HEK293 (cell line): ENCODE measurements around the gene TIGD1.

Experiments
- CTCF ChIA-PET: fragments of 350-600 bp; formaldehyde crosslinking; extraction: SDS; loops from one replicate; lab custom pipeline; 2021; ENCODE audit warnings: antibody characterized with exemption; lab: Yijun Ruan, JAX
- POLR2A ChIA-PET: fragments of 300-600 bp; formaldehyde crosslinking; extraction: SDS; loops from one replicate; lab custom pipeline; 2020; ENCODE audit warnings: antibody characterized with exemption, inconsistent platforms; lab: Yijun Ruan, JAX
- H3K27ac ChIP-seq: fragments of 200-500 bp; sonication (Bioruptor generic); 2 replicates; pipeline ENCODE4 v1.5.1; 2014; ENCODE audit warnings: low read depth, low read length, control low read depth, inconsistent platforms; ENCODE audit errors: extremely low read depth
- H3K36me3 ChIP-seq, 2 experiments: fragments of 200-500 bp in 1 of 2; sonication (Bioruptor generic) in 1 of 2; 1 replicate in 1 of 2; 2 replicates in 1 of 2; pipeline ENCODE4 v1.5.1; 2014 to 2017; ENCODE audit warnings: inconsistent platforms in 2 of 2, low read length in 2 of 2; ENCODE audit not compliant: control insufficient read depth in 2 of 2, insufficient read depth in 1 of 2
- H3K4me1 ChIP-seq: fragments of 200-500 bp; sonication (Bioruptor generic); 2 replicates; pipeline ENCODE4 v1.5.1; 2014; ENCODE audit warnings: mild to moderate bottlenecking, low read length, inconsistent platforms; ENCODE audit not compliant: control insufficient read depth, insufficient read depth
- H3K4me3 ChIP-seq: 2 replicates; pipeline ENCODE4 v1.5.1; 2011; ENCODE audit warnings: low read depth, mild to moderate bottlenecking, control low read depth, low read length, moderate library complexity
- H3K9me3 ChIP-seq: fragments of 200-500 bp; sonication (Bioruptor generic); 2 replicates; pipeline ENCODE4 v1.5.1; 2014; ENCODE audit warnings: low read depth, low read length, inconsistent platforms; ENCODE audit not compliant: control insufficient read depth, insufficient read depth
- GLIS1 ChIP-seq: fragments of 450-650 bp; formaldehyde crosslinking; IDR thresholded peaks from 2 replicates; pipeline ENCODE4 v1.5.1; 2016; ENCODE audit warnings: missing biosample characterization, missing genetic modification characterization
- IKZF3 ChIP-seq: fragments of 450-650 bp; IDR thresholded peaks from 2 replicates; pipeline ENCODE4 v1.5.0; 2018; ENCODE audit warnings: missing biosample characterization, mild to moderate bottlenecking, missing genetic modification characterization, moderate library complexity
- KLF9 ChIP-seq: fragments of 450-650 bp; formaldehyde crosslinking; IDR thresholded peaks from 2 replicates; pipeline ENCODE4 v1.5.1; 2016; ENCODE audit warnings: missing biosample characterization, missing genetic modification characterization, low read depth
- MYNN ChIP-seq: fragments of 450-650 bp; formaldehyde crosslinking; IDR thresholded peaks from 2 replicates; pipeline ENCODE4 v1.5.1; 2016; ENCODE audit warnings: missing biosample characterization, missing genetic modification characterization, borderline replicate concordance
- MZF1 ChIP-seq: fragments of 450-650 bp; formaldehyde crosslinking; IDR thresholded peaks from 2 replicates; pipeline ENCODE4 v1.5.1; 2017; ENCODE audit warnings: missing biosample characterization, missing genetic modification characterization, borderline replicate concordance
- OSR2 ChIP-seq: fragments of 450-650 bp; formaldehyde crosslinking; IDR thresholded peaks from 2 replicates; pipeline ENCODE4 v1.5.1; 2016; ENCODE audit warnings: missing biosample characterization, missing genetic modification characterization
- RBAK ChIP-seq: fragments of 450-650 bp; formaldehyde crosslinking; IDR thresholded peaks from 2 replicates; pipeline ENCODE4 v1.5.1; 2016; ENCODE audit warnings: missing biosample characterization, missing genetic modification characterization
- REPIN1 ChIP-seq: fragments of 450-650 bp; formaldehyde crosslinking; IDR thresholded peaks from 2 replicates; pipeline ENCODE4 v1.5.1; 2017; ENCODE audit warnings: missing biosample characterization, missing genetic modification characterization, low read depth
- SP2 ChIP-seq: fragments of 450-650 bp; formaldehyde crosslinking; IDR thresholded peaks from 2 replicates; pipeline ENCODE4 v1.5.1; 2016; ENCODE audit warnings: missing biosample characterization, missing genetic modification characterization
- SP7 ChIP-seq: fragments of 450-650 bp; formaldehyde crosslinking; IDR thresholded peaks from 2 replicates; pipeline ENCODE4 v1.5.1; 2016; ENCODE audit warnings: missing biosample characterization, missing genetic modification characterization
- ZBTB1 ChIP-seq: fragments of 450-650 bp; formaldehyde crosslinking; IDR thresholded peaks from 2 replicates; pipeline ENCODE4 v1.5.1; 2016; ENCODE audit warnings: missing biosample characterization, missing genetic modification characterization
- ZFHX2 ChIP-seq: fragments of 450-650 bp; formaldehyde crosslinking; conservative IDR thresholded peaks from 2 replicates; pipeline ENCODE4 v1.5.1; 2016; ENCODE audit warnings: missing biosample characterization, missing genetic modification characterization
- ZFP41 ChIP-seq: fragments of 450-650 bp; formaldehyde crosslinking; IDR thresholded peaks from 2 replicates; pipeline ENCODE4 v1.5.1; 2016; ENCODE audit warnings: missing biosample characterization, missing genetic modification characterization, borderline replicate concordance
- ZNF138 ChIP-seq: fragments of 450-650 bp; formaldehyde crosslinking; IDR thresholded peaks from 2 replicates; pipeline ENCODE4 v1.5.1; 2016; ENCODE audit warnings: missing biosample characterization, missing genetic modification characterization, borderline replicate concordance
- ZNF146 ChIP-seq: fragments of 450-650 bp; formaldehyde crosslinking; IDR thresholded peaks from 2 replicates; pipeline ENCODE4 v1.5.1; 2016; ENCODE audit warnings: missing biosample characterization, missing genetic modification characterization
- ZNF19 ChIP-seq: fragments of 450-650 bp; formaldehyde crosslinking; IDR thresholded peaks from 2 replicates; pipeline ENCODE4; 2016; ENCODE audit warnings: missing biosample characterization, missing genetic modification characterization, low read depth
- ZNF473 ChIP-seq: fragments of 450-650 bp; formaldehyde crosslinking; IDR thresholded peaks from 2 replicates; pipeline ENCODE4 v1.5.1; 2017; ENCODE audit warnings: missing biosample characterization, missing genetic modification characterization
- ZNF521 ChIP-seq: fragments of 450-650 bp; formaldehyde crosslinking; IDR thresholded peaks from 2 replicates; pipeline ENCODE4 v1.5.1; 2017; ENCODE audit warnings: missing biosample characterization, mild to moderate bottlenecking, missing genetic modification characterization
- ZNF558 ChIP-seq: fragments of 450-650 bp; formaldehyde crosslinking; IDR thresholded peaks from 2 replicates; pipeline ENCODE4 v1.5.1; 2016; ENCODE audit warnings: missing biosample characterization, missing genetic modification characterization
- ZNF610 ChIP-seq: fragments of 450-650 bp; formaldehyde crosslinking; IDR thresholded peaks from 2 replicates; pipeline ENCODE4 v1.5.1; 2016; ENCODE audit warnings: missing biosample characterization, missing genetic modification characterization, borderline replicate concordance
- ZNF654 ChIP-seq: fragments of 450-650 bp; formaldehyde crosslinking; IDR thresholded peaks from 2 replicates; pipeline ENCODE4 v1.5.1; 2016; ENCODE audit warnings: low read depth, missing biosample characterization, missing genetic modification characterization
- ZNF692 ChIP-seq: fragments of 450-650 bp; formaldehyde crosslinking; IDR thresholded peaks from 2 replicates; pipeline ENCODE4 v1.5.1; 2016; ENCODE audit warnings: missing biosample characterization, missing genetic modification characterization
- ZXDB ChIP-seq: fragments of 450-650 bp; formaldehyde crosslinking; IDR thresholded peaks from 2 replicates; pipeline ENCODE4 v1.5.1; 2016; ENCODE audit warnings: missing biosample characterization, missing genetic modification characterization
- TF ChIP-seq, protein P1 (sequence below): IDR thresholded peaks from 2 replicates; pipeline ENCODE4 v1.6.1; 2011; ENCODE audit warnings: mild to moderate bottlenecking, low read depth, low read length, borderline replicate concordance
- TF ChIP-seq, protein P2 (sequence below): fragments of 450-650 bp; formaldehyde crosslinking; IDR thresholded peaks from 2 replicates; pipeline ENCODE4 v1.5.1; 2016; ENCODE audit warnings: missing biosample characterization, missing genetic modification characterization

Gene TIGD1

DNA sequence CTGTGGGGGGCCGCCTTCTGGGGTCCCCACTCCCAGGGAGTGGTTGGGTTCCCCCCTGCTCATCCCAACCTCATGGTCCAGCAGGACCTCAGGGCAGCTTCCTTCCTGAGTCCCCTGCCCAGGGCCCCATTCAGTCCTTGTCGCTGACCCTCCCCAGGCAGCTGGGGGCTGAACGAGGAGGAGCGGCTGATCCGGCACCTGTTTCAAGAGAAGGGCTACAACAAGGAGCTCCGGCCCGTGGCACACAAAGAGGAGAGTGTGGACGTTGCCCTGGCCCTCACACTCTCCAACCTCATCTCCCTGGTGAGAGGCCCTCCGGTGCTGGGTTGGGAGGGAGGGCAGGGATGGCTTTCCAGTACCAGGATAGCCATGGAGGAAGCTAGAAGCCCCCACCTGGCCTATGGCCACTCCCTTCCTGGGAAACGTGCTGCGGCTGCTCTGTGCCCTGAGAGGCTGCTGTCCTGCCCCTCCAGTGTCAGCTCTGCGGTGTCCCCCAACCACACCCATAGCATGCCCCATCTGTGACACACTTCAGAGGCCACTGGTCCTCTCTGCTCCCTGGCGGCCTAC is 23.9 kb downstream of the TIGD1 start:
- Histone ChIP-seq H3K27ac (no peak overlapping the region), H3K4me3 (no peak overlapping the region), H3K9me3 (no peaks in the 10 kb centered on the region), H3K4me1 (no peaks in the 10 kb centered on the region; the same call in 1 of the 2 replicates), H3K36me3 (no peaks in the 10 kb centered on the region)
- ChIA-PET CTCF (interaction anchor here (0.7 kb wide), 1 partner anchor 17 kb away, joined by 3 read pairs; no protein-coding TSS in a partner anchor), POLR2A (no interaction called here)
- TF ChIP-seq ZNF138 (tag by site-specific recombination) (no peak), ZNF19 (tag by site-specific recombination) (no peak), ZFHX2 (no peak), ZBTB1 (no peak), IKZF3 (no peak), RBAK (tag by site-specific recombination) (no peak), OSR2 (no peak), SP2 (tag by site-specific recombination) (no peak), ZNF473 (tag by site-specific recombination) (no peak), ZXDB (tag by site-specific recombination) (no peak)

GRCh38 chr2:232525791-232526371 is 24.5 kb downstream of the TIGD1 start, which contains the start of gene CHRND:
CHRND (plus strand) TSS chr2:232526160; CDS start chr2:232526216, 56 bp downstream.
- ChIA-PET CTCF (no interaction called here), POLR2A (no interaction called here)
- no peak for TF ChIP-seq KLF9
- TF ChIP-seq, protein P1, sequence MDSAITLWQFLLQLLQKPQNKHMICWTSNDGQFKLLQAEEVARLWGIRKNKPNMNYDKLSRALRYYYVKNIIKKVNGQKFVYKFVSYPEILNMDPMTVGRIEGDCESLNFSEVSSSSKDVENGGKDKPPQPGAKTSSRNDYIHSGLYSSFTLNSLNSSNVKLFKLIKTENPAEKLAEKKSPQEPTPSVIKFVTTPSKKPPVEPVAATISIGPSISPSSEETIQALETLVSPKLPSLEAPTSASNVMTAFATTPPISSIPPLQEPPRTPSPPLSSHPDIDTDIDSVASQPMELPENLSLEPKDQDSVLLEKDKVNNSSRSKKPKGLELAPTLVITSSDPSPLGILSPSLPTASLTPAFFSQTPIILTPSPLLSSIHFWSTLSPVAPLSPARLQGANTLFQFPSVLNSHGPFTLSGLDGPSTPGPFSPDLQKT, result no peak
- no peak for TF ChIP-seq ZNF146 (tag by site-specific recombination)
- TF ChIP-seq ZFP41 (tag by site-specific recombination), result no peak
- no peak for TF ChIP-seq ZNF692
- Histone ChIP-seq H3K9me3 (no peaks in the 10 kb centered on the region), H3K36me3 (no peaks in the 10 kb centered on the region), H3K27ac (no peak within 1 kb of the TSS), H3K4me3 (no peak within 1 kb of the TSS), H3K4me1 (no peaks in the 10 kb centered on the region; the same call in 1 of the 2 replicates)

- TF ChIP-seq SP7 (tag by site-specific recombination), result no peak
- Histone ChIP-seq H3K4me3 (no peak overlapping the region), H3K27ac (no peak overlapping the region), H3K9me3 (no peaks in the 10 kb centered on the region), H3K4me1 (no peaks in the 10 kb centered on the region; the same call in 1 of the 2 replicates), H3K36me3 (no peaks in the 10 kb centered on the region)
- ChIA-PET CTCF (no interaction called here), POLR2A (no interaction called here)
Observed at GRCh38 chr2:232525199-232525598, 25.2 kb downstream of the TIGD1 start.

DNA sequence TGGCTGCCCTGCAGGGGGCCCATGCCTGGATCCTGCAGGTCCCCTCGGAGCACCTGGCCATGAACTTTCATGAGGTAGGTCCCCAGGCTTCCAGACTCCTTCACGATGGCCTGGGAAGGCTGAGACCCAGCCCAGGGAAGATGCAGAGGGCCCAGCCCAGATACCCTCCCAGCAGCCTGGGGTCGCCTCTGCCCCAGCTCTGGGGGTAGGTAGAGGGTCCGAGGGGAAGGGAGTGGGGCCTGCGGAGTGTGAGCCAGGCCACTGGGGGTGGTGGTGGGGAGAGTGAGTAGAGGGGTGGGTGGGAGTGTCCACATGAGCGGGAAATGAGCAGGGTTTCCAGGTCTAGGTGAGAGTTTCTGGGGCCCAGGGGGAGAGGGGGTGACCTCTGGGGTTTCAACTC is 25.6 kb downstream of the TIGD1 start:
- H3K36me3 ChIP-seq, result no peaks in the 10 kb centered on the region
- ChIA-PET POLR2A (interaction anchor here (0.6 kb wide), 1 partner anchor 26 kb away, joined by 3 read pairs; the partner anchor contains the start of genes EIF4E2 and TIGD1), CTCF (interaction anchor here (0.6 to 4.9 kb wide), 7 partner anchors 12 to 624 kb away, joined by 3 to 77 read pairs (median 4); no protein-coding TSS in a partner anchor)
- no peaks in the 10 kb centered on the region; the same call in 1 of the 2 replicates for H3K4me1 ChIP-seq
- no peak overlapping the region for H3K27ac ChIP-seq
- H3K4me3 ChIP-seq, result no peak overlapping the region
- no peaks in the 10 kb centered on the region for H3K9me3 ChIP-seq
- TF ChIP-seq, protein P2, sequence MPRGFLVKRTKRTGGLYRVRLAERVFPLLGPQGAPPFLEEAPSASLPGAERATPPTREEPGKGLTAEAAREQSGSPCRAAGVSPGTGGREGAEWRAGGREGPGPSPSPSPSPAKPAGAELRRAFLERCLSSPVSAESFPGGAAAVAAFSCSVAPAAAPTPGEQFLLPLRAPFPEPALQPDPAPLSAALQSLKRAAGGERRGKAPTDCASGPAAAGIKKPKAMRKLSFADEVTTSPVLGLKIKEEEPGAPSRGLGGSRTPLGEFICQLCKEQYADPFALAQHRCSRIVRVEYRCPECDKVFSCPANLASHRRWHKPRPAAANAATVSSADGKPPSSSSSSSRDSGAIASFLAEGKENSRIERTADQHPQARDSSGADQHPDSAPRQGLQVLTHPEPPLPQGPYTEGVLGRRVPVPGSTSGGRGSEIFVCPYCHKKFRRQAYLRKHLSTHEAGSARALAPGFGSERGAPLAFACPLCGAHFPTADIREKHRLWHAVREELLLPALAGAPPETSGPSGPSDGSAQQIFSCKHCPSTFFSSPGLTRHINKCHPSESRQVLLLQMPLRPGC (tag by site-specific recombination), result no peak
- TF ChIP-seq ZNF610 (tag by site-specific recombination) (no peak), MYNN (tag by site-specific recombination) (no peak), ZNF558 (tag by site-specific recombination) (no peak), GLIS1 (tag by site-specific recombination) (no peak), MZF1 (tag by site-specific recombination) (no peak), ZNF521 (no peak), REPIN1 (tag by site-specific recombination) (no peak), ZNF654 (tag by site-specific recombination) (no peak)
